ENCODE measurements around the gene HINT1. TPM values are rescaled to one million over a fixed set of nuclear protein-coding genes. Genes with fewer than 3 reads are reported as not detected.

Gene HINT1
- 249 and 262 TPM in 2 replicates for total RNA-seq

GRCh38 chr5:131165119-131165727 lies at the start of gene HINT1:
HINT1 (minus strand) TSS chr5:131165256; CDS start chr5:131165205, 51 bp downstream.
- intact Hi-C loops (cut with micrococcal nuclease): loop anchor here (1.0 to 2.0 kb wide), 5 partner anchors 44 to 470 kb away; partner anchors contain the start of gene RAPGEF6
- Mint-ChIP-seq H3K27me3 (ENCODE audit: insufficient read depth) (peaks cover 2% of the 10 kb centered on the region), H3K4me1 (ENCODE audit: low read depth) (peaks cover 55% of the 10 kb centered on the region), H3K27ac (peak within 1 kb of the TSS; percentile 99), H3K36me3 (ENCODE audit: low read depth) (peaks cover 31% of the 10 kb centered on the region), H3K4me3 (peak within 1 kb of the TSS; percentile 99), H3K9me3 (no peaks in the 10 kb centered on the region)
- DNase-seq (ENCODE audit: low spot score): peak; percentile 93

DNA sequence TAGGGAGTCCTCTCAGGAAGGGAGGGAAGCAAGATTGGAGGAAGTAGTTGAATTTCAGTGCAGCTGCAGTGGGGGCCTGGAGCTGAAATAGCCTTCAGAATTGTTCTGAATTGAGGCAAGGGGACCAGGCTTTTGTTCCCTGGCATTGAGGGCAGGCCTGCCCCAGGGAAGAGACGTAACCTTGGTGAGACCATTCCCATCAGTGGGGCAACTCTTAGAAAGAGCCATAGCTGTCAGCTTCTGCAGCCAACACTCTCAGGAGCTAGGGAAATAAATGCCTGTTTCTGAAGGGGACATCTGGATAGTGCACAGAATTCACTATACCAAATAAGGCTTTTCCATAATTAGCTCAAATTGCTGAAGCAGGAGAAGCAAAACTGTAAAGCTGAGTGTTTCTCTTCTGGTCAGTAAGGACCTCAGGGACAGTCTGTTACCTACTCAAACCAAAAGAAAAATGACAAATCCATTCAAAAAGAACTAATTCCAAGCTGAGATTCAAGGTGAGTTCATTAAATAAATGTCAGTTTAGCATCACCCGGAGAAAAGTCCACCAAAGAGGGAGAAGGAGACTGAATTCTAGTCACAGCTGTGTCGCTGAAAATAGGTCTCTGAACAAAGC lies 49.7 kb upstream of the HINT1 start:
- DNase-seq (ENCODE audit: low spot score): no peak
- H3K4me3 Mint-ChIP-seq: no peak overlapping the region
- intact Hi-C loops (cut with micrococcal nuclease): no loop called here
- peaks cover 63% of the 10 kb centered on the region for H3K4me1 Mint-ChIP-seq (ENCODE audit: low read depth)
- H3K27ac Mint-ChIP-seq: no peak overlapping the region
- H3K36me3 Mint-ChIP-seq (ENCODE audit: low read depth): peaks cover 12% of the 10 kb centered on the region
- peaks cover 1% of the 10 kb centered on the region for H3K27me3 Mint-ChIP-seq (ENCODE audit: insufficient read depth)
- no peaks in the 10 kb centered on the region for H3K9me3 Mint-ChIP-seq

GRCh38 chr5:131212471-131213021 lies 47.5 kb upstream of the HINT1 start:
- intact Hi-C loops (cut with micrococcal nuclease): no loop called here
- Mint-ChIP-seq H3K4me3 (peak overlapping the region; percentile 38), H3K9me3 (no peaks in the 10 kb centered on the region), H3K36me3 (ENCODE audit: low read depth) (peaks cover 12% of the 10 kb centered on the region), H3K27ac (peak overlapping the region; percentile 77), H3K27me3 (ENCODE audit: insufficient read depth) (peaks cover 1% of the 10 kb centered on the region), H3K4me1 (ENCODE audit: low read depth) (peaks cover 55% of the 10 kb centered on the region)
- DNase-seq (ENCODE audit: low spot score): no peak

DNA sequence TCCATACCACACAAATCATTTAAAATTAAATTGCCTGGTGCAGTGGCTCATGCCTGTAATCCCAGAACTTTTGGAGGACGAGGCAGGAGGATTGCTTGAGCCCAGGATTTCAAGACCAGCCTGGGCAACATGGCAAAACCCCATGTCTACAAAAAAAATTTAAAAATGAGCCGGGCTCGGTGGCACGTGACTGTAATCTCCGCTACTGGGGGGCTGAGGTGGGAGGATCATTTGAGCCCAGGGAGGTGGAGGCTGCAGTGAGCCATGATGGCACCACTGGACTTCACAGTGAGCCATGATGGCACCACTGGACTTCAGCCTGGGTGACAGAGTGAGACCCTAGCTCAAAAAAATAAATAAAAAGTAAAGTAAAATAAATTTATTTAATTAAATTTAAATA lies 46.6 kb upstream of the HINT1 start:
- Mint-ChIP-seq H3K4me1 (ENCODE audit: low read depth) (peaks cover 64% of the 10 kb centered on the region), H3K36me3 (ENCODE audit: low read depth) (peaks cover 12% of the 10 kb centered on the region), H3K4me3 (no peak overlapping the region), H3K27ac (peak overlapping the region; percentile 41), H3K27me3 (ENCODE audit: insufficient read depth) (peaks cover 1% of the 10 kb centered on the region), H3K9me3 (no peaks in the 10 kb centered on the region)
- DNase-seq (ENCODE audit: low spot score): no peak
- intact Hi-C loops (cut with micrococcal nuclease): no loop called here

DNA sequence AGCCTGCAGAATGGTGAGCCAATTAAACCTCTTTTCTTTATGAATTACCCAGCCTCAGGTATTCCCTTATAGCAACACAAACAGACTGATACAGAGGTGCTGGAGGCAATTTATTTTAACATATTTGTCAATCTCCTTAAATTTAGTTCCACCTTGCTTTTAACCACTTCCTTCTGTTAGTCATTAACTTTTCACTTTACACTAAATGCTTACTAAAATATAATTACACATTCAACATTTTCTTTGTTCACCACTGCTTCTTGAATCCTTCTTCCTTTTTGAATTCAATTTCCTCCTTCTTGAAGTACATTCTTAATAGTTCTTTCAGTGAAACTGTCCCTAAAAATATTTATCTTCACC lies 45.1 kb upstream of the HINT1 start:
- Mint-ChIP-seq H3K9me3 (no peaks in the 10 kb centered on the region), H3K4me3 (peak overlapping the region; percentile 83), H3K36me3 (ENCODE audit: low read depth) (peaks cover 16% of the 10 kb centered on the region), H3K27ac (peak overlapping the region; percentile 99), H3K27me3 (ENCODE audit: insufficient read depth) (peaks cover 1% of the 10 kb centered on the region), H3K4me1 (ENCODE audit: low read depth) (peaks cover 70% of the 10 kb centered on the region)
- DNase-seq (ENCODE audit: low spot score): no peak
- intact Hi-C loops (cut with micrococcal nuclease): no loop called here

- DNase-seq (ENCODE audit: low spot score): peak; percentile 58
- H3K4me1 Mint-ChIP-seq (ENCODE audit: low read depth): peaks cover 65% of the 10 kb centered on the region
- H3K27ac Mint-ChIP-seq: peak overlapping the region; percentile 99
- H3K27me3 Mint-ChIP-seq (ENCODE audit: insufficient read depth): no peaks in the 10 kb centered on the region
- peak overlapping the region; percentile 83 for H3K4me3 Mint-ChIP-seq
- intact Hi-C loops (cut with micrococcal nuclease): loop anchor here (1.0 to 5.0 kb wide), 9 partner anchors 10 to 188 kb away; partner anchors contain the start of genes HINT1 and LYRM7
- no peaks in the 10 kb centered on the region for H3K9me3 Mint-ChIP-seq
- peaks cover 17% of the 10 kb centered on the region for H3K36me3 Mint-ChIP-seq (ENCODE audit: low read depth)
Measured at GRCh38 chr5:131209506-131210150, 44.6 kb upstream of the HINT1 start.

DNA sequence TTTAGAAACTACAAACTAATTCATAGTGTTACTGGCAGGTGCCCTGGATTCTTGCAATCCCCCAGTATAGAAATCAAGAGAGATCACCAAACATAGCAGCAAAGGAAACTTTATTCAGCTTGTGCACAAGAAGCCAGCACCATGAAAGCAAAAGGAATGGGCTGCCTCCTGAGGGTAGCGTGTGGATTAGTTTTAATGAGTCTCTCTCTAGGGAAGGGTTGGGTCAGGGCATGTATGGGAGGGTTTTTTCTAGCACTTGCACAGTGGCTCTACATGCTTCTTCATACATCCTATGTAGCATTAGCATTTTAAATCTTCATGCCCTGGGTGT lies 44.1 kb upstream of the HINT1 start:
- intact Hi-C loops (cut with micrococcal nuclease): loop anchor here (1.0 to 5.0 kb wide), 9 partner anchors 10 to 188 kb away; partner anchors contain the start of genes HINT1 and LYRM7
- Mint-ChIP-seq H3K4me3 (peak overlapping the region; percentile 83), H3K36me3 (ENCODE audit: low read depth) (peaks cover 17% of the 10 kb centered on the region), H3K27me3 (ENCODE audit: insufficient read depth) (no peaks in the 10 kb centered on the region), H3K4me1 (ENCODE audit: low read depth) (peaks cover 60% of the 10 kb centered on the region), H3K27ac (peak overlapping the region; percentile 99), H3K9me3 (no peaks in the 10 kb centered on the region)
- no peak for DNase-seq (ENCODE audit: low spot score)

DNA sequence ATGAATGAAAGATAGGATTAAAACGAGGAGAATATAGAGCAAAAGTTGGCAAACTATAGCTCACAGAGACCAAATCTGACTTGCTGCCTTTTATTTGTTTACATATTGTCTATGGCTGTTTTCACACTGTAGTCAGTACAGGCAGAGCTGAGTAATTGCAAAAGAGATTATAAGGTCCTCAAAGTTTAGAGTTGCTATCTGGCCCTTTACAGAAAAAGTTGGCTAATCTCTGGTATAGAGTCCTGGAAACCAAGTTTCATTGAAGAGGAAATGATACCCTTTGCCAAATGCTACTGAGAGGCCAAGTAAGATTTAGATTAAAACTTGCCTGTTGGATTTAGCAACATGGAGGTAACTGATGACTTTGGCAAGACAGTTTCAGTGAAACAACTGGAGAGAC lies 41.7 kb upstream of the HINT1 start:
- Mint-ChIP-seq H3K27me3 (ENCODE audit: insufficient read depth) (no peaks in the 10 kb centered on the region), H3K27ac (peak overlapping the region; percentile 3), H3K36me3 (ENCODE audit: low read depth) (peaks cover 14% of the 10 kb centered on the region), H3K9me3 (no peaks in the 10 kb centered on the region), H3K4me1 (ENCODE audit: low read depth) (peaks cover 47% of the 10 kb centered on the region), H3K4me3 (no peak overlapping the region)
- no peak for DNase-seq (ENCODE audit: low spot score)
- intact Hi-C loops (cut with micrococcal nuclease): loop anchor here (5.0 kb wide), 2 partner anchors 151 to 191 kb away; no protein-coding TSS in a partner anchor

GRCh38 chr5:131206061-131206460 lies 41.0 kb upstream of the HINT1 start:
- no peak overlapping the region for H3K27ac Mint-ChIP-seq
- H3K9me3 Mint-ChIP-seq: no peaks in the 10 kb centered on the region
- H3K4me3 Mint-ChIP-seq: no peak overlapping the region
- H3K27me3 Mint-ChIP-seq (ENCODE audit: insufficient read depth): no peaks in the 10 kb centered on the region
- peaks cover 14% of the 10 kb centered on the region for H3K36me3 Mint-ChIP-seq (ENCODE audit: low read depth)
- DNase-seq (ENCODE audit: low spot score): no peak
- peaks cover 42% of the 10 kb centered on the region for H3K4me1 Mint-ChIP-seq (ENCODE audit: low read depth)
- intact Hi-C loops (cut with micrococcal nuclease): loop anchor here (5.0 kb wide), 2 partner anchors 151 to 191 kb away; no protein-coding TSS in a partner anchor

DNA sequence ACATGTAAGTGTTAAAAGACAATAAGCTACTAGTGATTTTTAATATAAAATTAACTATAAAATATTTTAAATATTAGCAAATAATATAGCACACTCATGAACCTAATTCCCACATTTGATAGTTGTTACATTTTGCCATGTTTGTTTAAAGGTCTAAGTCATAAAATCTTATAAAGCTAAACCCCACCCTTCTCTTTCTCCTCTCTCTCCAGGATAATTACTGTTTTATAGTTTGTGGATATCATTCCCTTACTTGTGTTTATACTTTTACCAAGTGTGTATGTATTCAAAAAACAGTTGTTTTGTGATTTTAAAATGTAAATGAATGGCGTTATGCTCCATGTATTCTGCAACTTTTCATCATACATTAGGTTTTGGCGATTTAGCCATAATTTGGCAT lies 39.9 kb upstream of the HINT1 start:
- H3K4me3 Mint-ChIP-seq: no peak overlapping the region
- intact Hi-C loops (cut with micrococcal nuclease): loop anchor here (1.0 to 5.0 kb wide), 3 partner anchors 45 to 192 kb away; no protein-coding TSS in a partner anchor

DNA sequence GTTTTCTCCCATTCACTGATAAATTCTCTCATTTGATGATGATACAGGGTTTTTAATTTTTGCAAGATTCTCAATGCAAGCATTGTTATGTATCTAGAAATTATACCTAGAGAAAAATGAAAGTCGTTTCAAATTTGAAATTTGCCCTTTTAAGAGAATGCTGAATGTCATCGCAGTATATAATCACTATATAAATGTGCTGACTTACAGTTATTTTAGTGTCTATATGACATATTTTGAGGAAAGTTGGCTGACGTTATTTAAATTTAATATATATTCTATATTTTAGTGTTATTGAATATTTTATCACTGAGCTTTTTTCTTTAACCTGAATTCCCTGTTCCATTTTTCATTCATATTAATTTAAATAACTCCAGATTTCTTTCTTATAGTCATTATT lies 35.5 kb upstream of the HINT1 start:
- Mint-ChIP-seq H3K4me1 (ENCODE audit: low read depth) (peaks cover under 1% of the 10 kb centered on the region), H3K36me3 (ENCODE audit: low read depth) (peaks cover 9% of the 10 kb centered on the region), H3K9me3 (no peaks in the 10 kb centered on the region), H3K4me3 (no peak overlapping the region), H3K27me3 (ENCODE audit: insufficient read depth) (no peaks in the 10 kb centered on the region), H3K27ac (no peak overlapping the region)
- no peak for DNase-seq (ENCODE audit: low spot score)
- intact Hi-C loops (cut with micrococcal nuclease): no loop called here

More for the DNA sequence above, 39.9 kb upstream of the HINT1 start:
- H3K9me3 Mint-ChIP-seq: no peaks in the 10 kb centered on the region
- DNase-seq (ENCODE audit: low spot score): no peak
- H3K4me1 Mint-ChIP-seq (ENCODE audit: low read depth): peaks cover 31% of the 10 kb centered on the region
- no peak overlapping the region for H3K27ac Mint-ChIP-seq
- H3K36me3 Mint-ChIP-seq (ENCODE audit: low read depth): peaks cover 14% of the 10 kb centered on the region
- H3K27me3 Mint-ChIP-seq (ENCODE audit: insufficient read depth): no peaks in the 10 kb centered on the region

DNA sequence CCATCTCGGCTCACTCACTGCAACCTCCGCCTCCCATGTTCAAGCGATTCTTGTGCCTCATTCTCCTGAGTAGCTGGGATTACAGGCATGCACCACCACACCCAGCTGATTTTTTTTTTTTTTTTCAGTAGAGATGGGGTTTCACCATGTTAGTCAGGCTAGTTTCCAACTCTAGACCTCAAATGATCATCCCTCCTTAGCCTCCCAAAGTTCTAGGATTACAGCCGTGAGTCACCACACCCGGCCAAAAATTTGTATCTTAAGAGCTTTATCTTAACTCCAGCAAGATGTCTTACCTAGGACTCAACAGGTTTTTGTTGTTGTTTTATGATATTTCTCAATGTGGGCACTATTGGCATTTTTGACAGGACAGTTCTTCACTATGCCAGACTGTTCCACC lies 33.6 kb upstream of the HINT1 start:
- DNase-seq (ENCODE audit: low spot score): no peak
- Mint-ChIP-seq H3K4me3 (no peak overlapping the region), H3K36me3 (ENCODE audit: low read depth) (peaks cover 5% of the 10 kb centered on the region), H3K4me1 (ENCODE audit: low read depth) (no peaks in the 10 kb centered on the region), H3K9me3 (no peaks in the 10 kb centered on the region), H3K27ac (no peak overlapping the region), H3K27me3 (ENCODE audit: insufficient read depth) (no peaks in the 10 kb centered on the region)
- intact Hi-C loops (cut with micrococcal nuclease): no loop called here

GRCh38 chr5:131196331-131196730 lies 31.3 kb upstream of the HINT1 start:
- DNase-seq (ENCODE audit: low spot score): no peak
- Mint-ChIP-seq H3K36me3 (ENCODE audit: low read depth) (peaks cover 9% of the 10 kb centered on the region), H3K4me3 (no peak overlapping the region), H3K27me3 (ENCODE audit: insufficient read depth) (no peaks in the 10 kb centered on the region), H3K9me3 (no peaks in the 10 kb centered on the region), H3K4me1 (ENCODE audit: low read depth) (no peaks in the 10 kb centered on the region), H3K27ac (no peak overlapping the region)
- intact Hi-C loops (cut with micrococcal nuclease): no loop called here

All from activated T-helper 1 cell treated with anti-CD3 and anti-CD28 coated beads, Interleukin-12 subunit alpha, Interleukin-12 subunit beta, Interleukin-2, Interleukin-4 antibody, amounts not matched to agents 30 ng/mL and 10 ng/mL and 1 ng/mL, durations not matched to agents 14 hours and 24 hours and 36 hours (primary cell).